ENCODE measurements around the gene IL7R.
"Not testable (repeated sequence)": the region's sequence is repeated elsewhere in the genome, so short reads cannot be mapped to it uniquely, and the experiment has no call there.

IL7R gene

DNA sequence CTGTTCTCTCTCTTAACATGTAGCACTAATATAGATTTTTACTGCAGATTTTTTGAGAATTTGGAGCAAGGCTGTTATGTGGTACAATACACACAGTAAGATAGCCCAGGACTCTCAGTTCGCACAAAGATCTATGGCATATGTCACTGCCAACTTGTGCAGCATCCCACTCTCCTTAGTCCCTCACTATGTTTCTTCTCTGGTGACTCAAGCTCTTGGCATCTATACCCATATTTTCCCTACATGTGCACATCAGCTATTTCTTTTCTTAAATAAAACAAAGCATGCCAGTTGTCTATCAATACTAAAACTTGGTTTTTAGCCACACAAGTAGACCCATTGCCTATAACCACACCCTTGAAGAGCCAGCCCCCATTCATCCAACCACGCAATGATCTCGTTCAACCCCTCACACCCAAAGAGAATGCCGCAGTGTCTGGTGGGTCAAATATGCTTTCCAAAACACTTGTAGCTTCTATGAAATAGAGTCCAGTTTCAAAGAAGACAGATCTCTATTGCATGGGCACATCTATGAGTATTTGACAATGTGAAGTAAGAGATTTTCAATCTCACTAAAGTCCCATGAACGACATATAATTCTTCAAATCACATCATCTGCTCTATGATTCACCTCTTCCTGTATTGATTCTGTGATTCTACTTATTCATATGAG lies 18.2 kb upstream of the IL7R start:
- Histone ChIP-seq H3K4me1 (ENCODE audit: control insufficient read depth in 2 of 2, insufficient read depth in 2 of 2, low read length in 2 of 2) (no peaks in the 10 kb centered on the region), H3K27me3 (ENCODE audit: control insufficient read depth in 2 of 2, insufficient read depth in 2 of 2, low read length in 2 of 2) (no peaks in the 10 kb centered on the region), H3K9ac (ENCODE audit: low read depth in 1 of 2, low read length in 2 of 2) (no peak overlapping the region), H3K9me3 (ENCODE audit: control insufficient read depth in 2 of 2, low read length in 2 of 2) (no peaks in the 10 kb centered on the region), H3K36me3 (ENCODE audit: control insufficient read depth in 2 of 2, insufficient read depth in 2 of 2, low read length in 2 of 2) (no peaks in the 10 kb centered on the region), H3K4me3 (ENCODE audit: low read length in 2 of 2) (no peak overlapping the region), H3K27ac (ENCODE audit: low read depth in 2 of 2, low read length in 2 of 2) (no peak overlapping the region)

DNA sequence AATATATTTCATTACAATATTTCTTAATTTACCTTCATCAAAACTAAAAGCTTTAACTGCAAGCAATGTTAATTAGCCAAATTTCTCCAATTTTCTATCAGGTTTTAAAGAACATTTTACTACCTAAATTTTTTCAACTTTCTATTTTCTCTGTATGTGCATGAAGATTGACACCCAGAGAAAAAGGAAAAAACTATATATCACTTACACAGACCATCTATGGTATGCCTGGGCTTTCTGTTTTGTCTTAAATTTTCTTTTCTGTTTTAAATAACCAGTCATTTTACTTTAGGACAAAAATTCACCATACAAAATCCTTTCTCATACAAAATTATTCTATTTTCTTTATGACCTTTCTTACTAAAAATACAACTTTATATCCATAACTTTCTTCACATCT lies 13.8 kb upstream of the IL7R start:
- Histone ChIP-seq H3K27me3 (ENCODE audit: control insufficient read depth in 2 of 2, insufficient read depth in 2 of 2, low read length in 2 of 2) (no peaks in the 10 kb centered on the region), H3K9ac (ENCODE audit: low read depth in 1 of 2, low read length in 2 of 2) (no peak overlapping the region), H3K36me3 (ENCODE audit: control insufficient read depth in 2 of 2, insufficient read depth in 2 of 2, low read length in 2 of 2) (no peaks in the 10 kb centered on the region), H3K9me3 (ENCODE audit: control insufficient read depth in 2 of 2, low read length in 2 of 2) (no peaks in the 10 kb centered on the region), H3K4me3 (ENCODE audit: low read length in 2 of 2) (no peak overlapping the region), H3K27ac (ENCODE audit: low read depth in 2 of 2, low read length in 2 of 2) (no peak overlapping the region), H3K4me1 (ENCODE audit: control insufficient read depth in 2 of 2, insufficient read depth in 2 of 2, low read length in 2 of 2) (no peaks in the 10 kb centered on the region)

DNA sequence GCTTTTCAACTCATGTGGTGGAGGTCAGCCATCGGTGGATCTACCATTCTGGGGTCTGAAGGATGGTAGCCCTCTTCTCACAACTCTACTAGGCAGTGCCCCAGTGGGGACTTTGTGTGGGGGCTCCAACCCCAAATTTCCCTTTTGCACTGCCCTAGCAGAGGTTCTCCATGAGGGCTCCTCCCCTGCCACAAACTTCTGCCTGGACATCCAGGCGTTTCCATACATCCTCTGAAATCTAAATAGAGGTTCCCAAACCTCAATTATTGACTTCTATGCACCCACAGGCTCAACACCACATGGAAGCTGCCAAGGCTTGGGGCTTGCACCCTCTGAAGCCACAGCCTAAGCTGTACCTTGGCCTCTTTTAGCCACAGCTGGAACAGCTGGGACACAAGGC lies 11.2 kb upstream of the IL7R start:
- not testable (repeated sequence) for H3K27ac ChIP-seq (ENCODE audit: low read depth in 2 of 2, low read length in 2 of 2); H3K9ac ChIP-seq (ENCODE audit: low read depth in 1 of 2, low read length in 2 of 2); H3K4me3 ChIP-seq (ENCODE audit: low read length in 2 of 2); H3K27me3 ChIP-seq (ENCODE audit: control insufficient read depth in 2 of 2, insufficient read depth in 2 of 2, low read length in 2 of 2); H3K36me3 ChIP-seq (ENCODE audit: control insufficient read depth in 2 of 2, insufficient read depth in 2 of 2, low read length in 2 of 2); H3K9me3 ChIP-seq (ENCODE audit: control insufficient read depth in 2 of 2, low read length in 2 of 2); H3K4me1 ChIP-seq (ENCODE audit: control insufficient read depth in 2 of 2, insufficient read depth in 2 of 2, low read length in 2 of 2)

DNA sequence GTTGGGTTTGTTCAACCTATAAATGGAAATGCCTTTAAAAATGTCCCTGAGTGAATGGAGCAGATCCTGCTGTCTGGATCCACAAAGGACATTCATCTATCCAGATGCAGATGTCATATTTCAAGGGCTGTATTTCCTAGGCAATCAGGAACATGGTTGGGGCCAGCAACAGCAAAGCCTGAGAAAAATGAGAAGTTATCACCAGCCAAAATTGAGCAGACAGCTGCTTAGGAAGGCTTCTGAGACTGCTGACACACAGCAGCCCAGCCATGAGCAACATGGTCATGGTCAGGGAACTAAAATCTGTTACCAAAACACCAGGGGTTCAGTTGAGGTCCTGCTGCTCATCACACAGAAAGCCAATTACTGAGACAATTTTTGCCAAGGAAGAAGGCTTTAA lies 9.2 kb upstream of the IL7R start:
- Histone ChIP-seq H3K9ac (ENCODE audit: low read depth in 1 of 2, low read length in 2 of 2) (no peak overlapping the region), H3K4me1 (ENCODE audit: control insufficient read depth in 2 of 2, insufficient read depth in 2 of 2, low read length in 2 of 2) (peaks cover 0 to 4% of the 10 kb centered on the region in 2 donors), H3K27me3 (ENCODE audit: control insufficient read depth in 2 of 2, insufficient read depth in 2 of 2, low read length in 2 of 2) (no peaks in the 10 kb centered on the region), H3K36me3 (ENCODE audit: control insufficient read depth in 2 of 2, insufficient read depth in 2 of 2, low read length in 2 of 2) (no peaks in the 10 kb centered on the region), H3K4me3 (ENCODE audit: low read length in 2 of 2) (no peak overlapping the region), H3K27ac (ENCODE audit: low read depth in 2 of 2, low read length in 2 of 2) (no peak overlapping the region), H3K9me3 (ENCODE audit: control insufficient read depth in 2 of 2, low read length in 2 of 2) (no peaks in the 10 kb centered on the region)

DNA sequence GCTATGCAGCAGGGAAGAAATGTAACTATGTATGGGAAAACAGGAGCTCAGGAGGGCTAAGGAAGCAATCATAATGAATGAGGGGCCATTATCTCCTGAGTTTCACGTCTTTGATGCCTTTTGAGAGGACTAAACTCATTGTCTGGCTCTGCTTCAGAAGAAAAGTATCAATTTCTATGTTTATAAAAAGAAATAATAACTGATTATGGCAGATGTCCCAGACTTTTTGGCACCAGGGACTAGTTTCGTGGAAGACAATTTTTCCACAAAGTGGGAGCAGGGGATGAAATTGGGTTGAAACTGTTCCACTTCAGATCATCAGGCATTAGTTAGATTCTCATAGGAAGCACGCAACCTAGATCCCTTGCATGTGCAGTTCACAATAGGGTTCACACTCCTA lies 8.7 kb upstream of the IL7R start:
- no peak overlapping the region for H3K27ac ChIP-seq (ENCODE audit: low read depth in 2 of 2, low read length in 2 of 2)
- peaks cover 0 to 4% of the 10 kb centered on the region in 2 donors for H3K4me1 ChIP-seq (ENCODE audit: control insufficient read depth in 2 of 2, insufficient read depth in 2 of 2, low read length in 2 of 2)
- H3K36me3 ChIP-seq (ENCODE audit: control insufficient read depth in 2 of 2, insufficient read depth in 2 of 2, low read length in 2 of 2) = no peaks in the 10 kb centered on the region
- no peaks in the 10 kb centered on the region for H3K9me3 ChIP-seq (ENCODE audit: control insufficient read depth in 2 of 2, low read length in 2 of 2)
- no peak overlapping the region for H3K9ac ChIP-seq (ENCODE audit: low read depth in 1 of 2, low read length in 2 of 2)
- H3K27me3 ChIP-seq (ENCODE audit: control insufficient read depth in 2 of 2, insufficient read depth in 2 of 2, low read length in 2 of 2) = no peaks in the 10 kb centered on the region
- H3K4me3 ChIP-seq (ENCODE audit: low read length in 2 of 2) = no peak overlapping the region

DNA sequence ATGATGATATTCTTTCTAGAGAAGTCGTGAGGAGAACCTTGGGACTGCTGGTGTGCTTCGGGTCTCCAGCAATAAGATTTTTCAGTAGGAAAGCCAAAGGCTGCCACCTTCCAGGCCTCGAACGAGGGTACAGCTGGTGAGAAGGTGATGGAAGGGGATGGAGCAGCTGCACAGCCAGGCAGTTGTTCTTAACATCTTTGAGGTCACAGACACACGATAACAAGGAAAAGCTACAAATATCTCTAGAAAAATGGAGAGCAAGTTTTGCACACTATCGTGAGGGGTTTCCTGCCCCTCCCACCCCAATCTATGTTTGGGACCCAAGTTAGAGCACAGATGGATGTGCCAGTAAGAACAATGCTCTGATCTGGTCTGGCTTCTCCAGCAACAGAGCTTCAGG lies 6.8 kb upstream of the IL7R start:
- Histone ChIP-seq H3K27ac (ENCODE audit: low read depth in 2 of 2, low read length in 2 of 2) (no peak overlapping the region), H3K9me3 (ENCODE audit: control insufficient read depth in 2 of 2, low read length in 2 of 2) (no peaks in the 10 kb centered on the region), H3K27me3 (ENCODE audit: control insufficient read depth in 2 of 2, insufficient read depth in 2 of 2, low read length in 2 of 2) (no peaks in the 10 kb centered on the region), H3K9ac (ENCODE audit: low read depth in 1 of 2, low read length in 2 of 2) (no peak overlapping the region), H3K36me3 (ENCODE audit: control insufficient read depth in 2 of 2, insufficient read depth in 2 of 2, low read length in 2 of 2) (no peaks in the 10 kb centered on the region), H3K4me1 (ENCODE audit: control insufficient read depth in 2 of 2, insufficient read depth in 2 of 2, low read length in 2 of 2) (peaks cover 0 to 4% of the 10 kb centered on the region in 2 donors), H3K4me3 (ENCODE audit: low read length in 2 of 2) (no peak overlapping the region)

DNA sequence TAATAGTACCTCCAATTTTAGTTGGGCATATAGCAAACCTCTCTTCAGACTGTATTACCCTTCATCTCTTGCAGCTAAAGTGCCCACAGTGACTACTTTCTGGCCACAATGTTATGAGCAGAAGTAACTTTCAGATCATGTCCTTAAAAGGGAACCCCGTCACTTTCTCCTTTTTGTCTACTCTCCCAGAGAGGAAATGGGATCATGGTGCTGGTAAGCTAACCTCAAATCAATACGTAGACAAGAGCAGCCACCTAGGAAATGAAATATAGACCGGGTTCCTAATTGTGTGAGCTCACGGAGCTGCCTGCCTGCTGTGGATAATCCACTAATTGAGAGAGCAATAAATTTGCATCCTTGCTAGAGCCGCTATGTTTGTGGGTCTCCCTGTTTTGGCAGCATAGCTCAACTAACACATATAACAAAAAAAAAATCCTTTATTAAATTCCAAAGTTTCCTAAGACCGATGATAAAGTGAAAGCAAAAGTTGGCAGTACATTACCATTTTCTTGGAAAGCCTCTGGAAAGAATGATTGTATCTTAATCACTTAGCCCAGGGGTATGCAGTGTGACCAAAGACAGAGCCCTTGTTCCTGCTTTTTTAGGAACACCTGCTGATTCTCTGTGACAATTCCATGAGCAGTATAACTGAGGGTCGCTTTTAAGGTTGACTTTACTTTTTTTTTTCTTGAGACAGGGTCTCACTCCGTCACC lies 5.6 kb upstream of the IL7R start:
- no peak overlapping the region for H3K4me3 ChIP-seq (ENCODE audit: low read length in 2 of 2)
- peaks cover 0 to 4% of the 10 kb centered on the region in 2 donors for H3K4me1 ChIP-seq (ENCODE audit: control insufficient read depth in 2 of 2, insufficient read depth in 2 of 2, low read length in 2 of 2)
- H3K27me3 ChIP-seq (ENCODE audit: control insufficient read depth in 2 of 2, insufficient read depth in 2 of 2, low read length in 2 of 2) = no peaks in the 10 kb centered on the region
- H3K9ac ChIP-seq (ENCODE audit: low read depth in 1 of 2, low read length in 2 of 2) = no peak overlapping the region
- no peak overlapping the region for H3K27ac ChIP-seq (ENCODE audit: low read depth in 2 of 2, low read length in 2 of 2)
- no peaks in the 10 kb centered on the region for H3K9me3 ChIP-seq (ENCODE audit: control insufficient read depth in 2 of 2, low read length in 2 of 2)
- no peaks in the 10 kb centered on the region for H3K36me3 ChIP-seq (ENCODE audit: control insufficient read depth in 2 of 2, insufficient read depth in 2 of 2, low read length in 2 of 2)

DNA sequence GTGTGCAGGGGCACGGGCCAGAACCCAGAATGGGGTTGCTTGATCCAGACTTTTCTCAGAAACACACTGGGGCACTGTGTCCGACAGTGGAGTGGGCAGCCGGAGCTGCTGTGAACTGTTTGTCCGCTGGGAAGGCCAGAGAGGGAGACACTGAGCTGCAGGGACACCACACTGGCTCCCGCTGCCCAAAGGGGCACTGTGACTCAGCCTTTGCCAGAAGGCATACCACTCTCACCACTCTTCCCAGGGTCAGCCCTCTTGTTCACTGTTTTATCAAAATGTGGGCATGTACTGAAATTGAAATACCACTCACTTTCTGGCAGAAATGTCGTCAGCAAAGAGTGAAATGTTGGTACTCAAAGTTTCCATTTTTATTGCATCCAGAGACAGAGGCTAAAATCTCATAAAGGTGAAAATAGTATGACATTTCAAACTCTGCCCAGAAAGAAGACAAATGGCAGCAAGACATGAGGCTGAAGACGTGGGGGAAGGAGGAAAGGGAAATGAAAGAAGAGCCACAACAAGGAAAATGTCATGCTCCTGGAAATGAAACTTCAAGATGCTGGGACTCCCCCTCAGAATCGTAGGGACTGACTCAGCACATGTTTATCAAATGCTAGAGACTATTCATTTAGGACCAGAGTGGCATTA lies 4.5 kb upstream of the IL7R start:
- Histone ChIP-seq H3K36me3 (ENCODE audit: control insufficient read depth in 2 of 2, insufficient read depth in 2 of 2, low read length in 2 of 2) (no peaks in the 10 kb centered on the region), H3K4me3 (ENCODE audit: low read length in 2 of 2) (no peak overlapping the region), H3K4me1 (ENCODE audit: control insufficient read depth in 2 of 2, insufficient read depth in 2 of 2, low read length in 2 of 2) (peaks cover 0 to 4% of the 10 kb centered on the region in 2 donors), H3K9ac (ENCODE audit: low read depth in 1 of 2, low read length in 2 of 2) (no peak overlapping the region), H3K27ac (ENCODE audit: low read depth in 2 of 2, low read length in 2 of 2) (no peak overlapping the region), H3K9me3 (ENCODE audit: control insufficient read depth in 2 of 2, low read length in 2 of 2) (no peaks in the 10 kb centered on the region), H3K27me3 (ENCODE audit: control insufficient read depth in 2 of 2, insufficient read depth in 2 of 2, low read length in 2 of 2) (no peaks in the 10 kb centered on the region)

DNA sequence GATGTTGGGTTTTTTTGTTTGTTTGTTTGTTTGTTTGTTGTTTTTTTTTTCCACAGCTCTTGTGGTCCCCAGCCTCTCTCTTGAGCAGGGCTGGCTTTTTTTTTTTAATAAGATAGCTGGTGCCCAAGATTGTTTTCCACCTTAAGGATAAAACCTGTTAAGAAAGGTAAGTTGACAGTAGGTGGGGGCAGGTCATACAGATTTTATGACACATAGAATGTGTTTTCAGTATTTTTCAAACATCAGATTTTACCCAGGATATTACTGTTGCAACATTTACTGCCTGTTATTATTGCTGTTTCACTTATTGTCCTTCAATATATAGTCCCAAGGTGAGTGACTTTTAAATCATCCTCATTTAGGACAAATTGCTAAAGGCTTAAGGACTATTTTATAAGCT lies 3.9 kb upstream of the IL7R start:
- peaks cover 0 to 4% of the 10 kb centered on the region in 2 donors for H3K4me1 ChIP-seq (ENCODE audit: control insufficient read depth in 2 of 2, insufficient read depth in 2 of 2, low read length in 2 of 2)
- H3K4me3 ChIP-seq (ENCODE audit: low read length in 2 of 2) = no peak overlapping the region
- H3K9me3 ChIP-seq (ENCODE audit: control insufficient read depth in 2 of 2, low read length in 2 of 2) = no peaks in the 10 kb centered on the region
- peak overlapping the region; percentile 13 to 27 for H3K27ac ChIP-seq (ENCODE audit: low read depth in 2 of 2, low read length in 2 of 2)
- H3K9ac ChIP-seq (ENCODE audit: low read depth in 1 of 2, low read length in 2 of 2) = no peak overlapping the region
- no peaks in the 10 kb centered on the region for H3K27me3 ChIP-seq (ENCODE audit: control insufficient read depth in 2 of 2, insufficient read depth in 2 of 2, low read length in 2 of 2)
- H3K36me3 ChIP-seq (ENCODE audit: control insufficient read depth in 2 of 2, insufficient read depth in 2 of 2, low read length in 2 of 2) = no peaks in the 10 kb centered on the region

DNA sequence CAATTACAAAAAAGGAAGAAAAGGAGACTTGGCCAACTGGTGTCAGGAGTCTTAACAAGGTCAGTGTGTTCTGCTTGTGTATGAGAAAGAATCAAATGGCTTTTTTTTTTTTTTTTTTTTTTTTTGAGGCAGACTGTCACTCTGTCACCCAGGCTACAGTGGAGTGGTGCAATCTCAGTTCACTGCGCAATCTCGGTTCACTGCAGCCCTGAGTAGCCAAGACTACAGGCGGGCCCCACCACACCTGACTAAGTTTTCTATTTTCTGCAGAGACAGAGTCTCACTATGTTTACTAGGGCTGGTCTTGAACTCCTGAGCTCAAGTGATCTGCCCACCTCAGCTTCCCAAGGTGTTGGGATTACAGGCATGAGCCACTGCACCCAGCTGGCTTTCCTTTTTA lies 3.1 kb upstream of the IL7R start:
- Histone ChIP-seq H3K9ac (ENCODE audit: low read depth in 1 of 2, low read length in 2 of 2) (no peak overlapping the region), H3K4me1 (ENCODE audit: control insufficient read depth in 2 of 2, insufficient read depth in 2 of 2, low read length in 2 of 2) (peaks cover 0 to 4% of the 10 kb centered on the region in 2 donors), H3K9me3 (ENCODE audit: control insufficient read depth in 2 of 2, low read length in 2 of 2) (no peaks in the 10 kb centered on the region), H3K27me3 (ENCODE audit: control insufficient read depth in 2 of 2, insufficient read depth in 2 of 2, low read length in 2 of 2) (no peaks in the 10 kb centered on the region), H3K4me3 (ENCODE audit: low read length in 2 of 2) (no peak overlapping the region), H3K36me3 (ENCODE audit: control insufficient read depth in 2 of 2, insufficient read depth in 2 of 2, low read length in 2 of 2) (no peaks in the 10 kb centered on the region), H3K27ac (ENCODE audit: low read depth in 2 of 2, low read length in 2 of 2) (peak overlapping the region; percentile 51 to 54)

All from mucosa of rectum (tissue), 2 donors.